ENCODE measurements around the gene ATG2A. TPM values are rescaled to one million over a fixed set of nuclear protein-coding genes. Genes with fewer than 3 reads are reported as not detected.

Gene ATG2A
- total RNA-seq, 4 donors from 2014 or later, result 73.8 to 118 (median 91.2) TPM

- WGBS, 2 donors, result 84 to 87% methylated on average over 6 of the region's 6 CpGs
- intact Hi-C loops (cut with DNase I; ENCODE audit: low total_unique reads), result no loop called here
- no peak for DNase-seq (ENCODE audit: low spot score in 2 of 2)
- no peak overlapping the region for H3K4me3 ChIP-seq (ENCODE audit: low read depth, poor library complexity, severe bottlenecking)
- TF ChIP-seq CTCF (IDR thresholded peaks at IDR 0.05) (no peak), POLR2A (IDR thresholded peaks at IDR 0.05) (no peak)
These were observed 55.6 kb downstream of the ATG2A start for GRCh38 chr11:64861227-64861975.

- no peak for DNase-seq (ENCODE audit: low spot score in 2 of 2)
- intact Hi-C loops (cut with DNase I; ENCODE audit: low total_unique reads), result no loop called here
- H3K4me3 ChIP-seq (ENCODE audit: low read depth, poor library complexity, severe bottlenecking), result no peak overlapping the region
- WGBS, 2 donors, result 92 to 95% methylated on average over 27 to 33 of the region's 33 CpGs
- no peak for TF ChIP-seq POLR2A (IDR thresholded peaks at IDR 0.05)
- no peak for TF ChIP-seq CTCF (IDR thresholded peaks at IDR 0.05)
These were observed 57.2 kb downstream of the ATG2A start for GRCh38 chr11:64859542-64860414.

GRCh38 chr11:64858467-64859263, 58.3 kb downstream of the ATG2A start:
- intact Hi-C loops (cut with DNase I; ENCODE audit: low total_unique reads), result no loop called here
- TF ChIP-seq POLR2A (IDR thresholded peaks at IDR 0.05) (no peak), CTCF (IDR thresholded peaks at IDR 0.05) (no peak)
- WGBS, 2 donors, result 71 to 78% methylated on average over 19 of the region's 19 CpGs
- H3K4me3 ChIP-seq (ENCODE audit: low read depth, poor library complexity, severe bottlenecking), result no peak overlapping the region
- no peak for DNase-seq (ENCODE audit: low spot score in 2 of 2)

GRCh38 chr11:64857485-64857884, 59.5 kb downstream of the ATG2A start:
- TF ChIP-seq CTCF (IDR thresholded peaks at IDR 0.05), result no peak
- no peak for TF ChIP-seq POLR2A (IDR thresholded peaks at IDR 0.05)
- intact Hi-C loops (cut with DNase I; ENCODE audit: low total_unique reads), result no loop called here
- WGBS, 2 donors, result 89 to 96% methylated on average over 6 of the region's 6 CpGs
- H3K4me3 ChIP-seq (ENCODE audit: low read depth, poor library complexity, severe bottlenecking), result no peak overlapping the region
- no peak for DNase-seq (ENCODE audit: low spot score in 2 of 2)

GRCh38 chr11:64856382-64857227, 60.4 kb downstream of the ATG2A start:
- DNase-seq (ENCODE audit: low spot score in 2 of 2), result peak; percentile 78 to 97
- WGBS, 2 donors, result 45 to 53% methylated on average over 19 to 20 of the region's 20 CpGs
- intact Hi-C loops (cut with DNase I; ENCODE audit: low total_unique reads), result no loop called here
- no peak overlapping the region for H3K4me3 ChIP-seq (ENCODE audit: low read depth, poor library complexity, severe bottlenecking)
- TF ChIP-seq POLR2A (IDR thresholded peaks at IDR 0.05), result no peak
- TF ChIP-seq CTCF (IDR thresholded peaks at IDR 0.05), result no peak
